ENCODE results near the gene KATNAL1.

DNA sequence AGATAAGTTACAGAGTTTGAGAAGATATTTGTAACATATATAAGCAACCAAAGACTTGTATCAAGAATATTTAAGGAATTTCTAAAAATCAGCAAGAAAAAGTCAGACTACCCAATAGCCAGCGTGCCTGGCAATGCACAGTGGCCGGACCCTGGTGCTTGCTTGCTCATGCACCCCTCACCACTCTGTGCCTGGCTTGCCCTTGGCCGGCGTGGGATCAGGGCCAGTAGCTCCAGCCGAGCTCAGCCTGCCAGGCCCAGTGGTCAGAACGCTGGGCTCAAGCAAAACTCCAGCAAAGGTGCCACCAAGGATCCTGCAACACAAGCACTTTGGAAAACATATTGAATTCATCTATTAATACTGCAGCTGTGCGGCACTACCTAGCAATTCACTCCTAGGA, 95.1 kb downstream of the KATNAL1 start:
- TF ChIP-seq, protein P1, sequence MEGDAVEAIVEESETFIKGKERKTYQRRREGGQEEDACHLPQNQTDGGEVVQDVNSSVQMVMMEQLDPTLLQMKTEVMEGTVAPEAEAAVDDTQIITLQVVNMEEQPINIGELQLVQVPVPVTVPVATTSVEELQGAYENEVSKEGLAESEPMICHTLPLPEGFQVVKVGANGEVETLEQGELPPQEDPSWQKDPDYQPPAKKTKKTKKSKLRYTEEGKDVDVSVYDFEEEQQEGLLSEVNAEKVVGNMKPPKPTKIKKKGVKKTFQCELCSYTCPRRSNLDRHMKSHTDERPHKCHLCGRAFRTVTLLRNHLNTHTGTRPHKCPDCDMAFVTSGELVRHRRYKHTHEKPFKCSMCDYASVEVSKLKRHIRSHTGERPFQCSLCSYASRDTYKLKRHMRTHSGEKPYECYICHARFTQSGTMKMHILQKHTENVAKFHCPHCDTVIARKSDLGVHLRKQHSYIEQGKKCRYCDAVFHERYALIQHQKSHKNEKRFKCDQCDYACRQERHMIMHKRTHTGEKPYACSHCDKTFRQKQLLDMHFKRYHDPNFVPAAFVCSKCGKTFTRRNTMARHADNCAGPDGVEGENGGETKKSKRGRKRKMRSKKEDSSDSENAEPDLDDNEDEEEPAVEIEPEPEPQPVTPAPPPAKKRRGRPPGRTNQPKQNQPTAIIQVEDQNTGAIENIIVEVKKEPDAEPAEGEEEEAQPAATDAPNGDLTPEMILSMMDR (IDR thresholded peaks at IDR 0.05) = no peak
- TF ChIP-seq POLR2A (IDR thresholded peaks at IDR 0.05) = no peak
